ENCODE data around the gene HCK.
A peak's percentile ranks its signal among the peaks of the same experiment; 100 is the strongest.

The HCK gene

DNA sequence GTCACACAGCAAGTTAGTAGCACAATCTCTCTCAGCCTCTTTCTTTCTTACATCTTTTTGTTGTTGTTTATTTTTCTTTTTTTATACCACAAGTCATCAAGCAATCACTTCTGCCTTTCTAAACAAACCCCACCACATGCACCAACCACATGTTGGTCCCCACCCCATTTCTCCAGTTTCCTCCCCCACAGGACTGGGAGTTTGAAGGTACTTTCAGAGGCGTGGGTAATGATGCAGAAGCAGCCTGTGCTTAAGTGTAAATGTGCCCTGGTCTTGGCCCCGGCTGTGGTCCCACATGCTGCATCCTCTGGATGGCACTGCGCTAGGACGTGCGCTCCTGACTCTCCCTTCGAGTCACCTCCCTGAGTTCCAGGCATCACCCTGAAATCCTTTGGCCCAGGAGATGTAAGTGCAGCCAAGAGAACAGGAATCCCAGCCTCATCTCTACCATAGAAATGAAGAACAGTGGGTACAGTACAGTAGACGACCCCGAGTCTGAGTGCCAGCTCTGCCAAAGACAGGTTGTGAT lies 5.7 kb downstream of the HCK start:
- DNase-seq (ENCODE audit: low read depth, low spot score) = no peak

GRCh38 chr20:32059189-32059588 lies 7.1 kb downstream of the HCK start:
- DNase-seq (ENCODE audit: low read depth, low spot score) = no peak

- DNase-seq (ENCODE audit: low read depth, low spot score) = no peak
Observed at GRCh38 chr20:32062776-32063170, 10.7 kb downstream of the HCK start.

GRCh38 chr20:32063695-32064094 lies 11.7 kb downstream of the HCK start:
- DNase-seq (ENCODE audit: low read depth, low spot score) = no peak

DNA sequence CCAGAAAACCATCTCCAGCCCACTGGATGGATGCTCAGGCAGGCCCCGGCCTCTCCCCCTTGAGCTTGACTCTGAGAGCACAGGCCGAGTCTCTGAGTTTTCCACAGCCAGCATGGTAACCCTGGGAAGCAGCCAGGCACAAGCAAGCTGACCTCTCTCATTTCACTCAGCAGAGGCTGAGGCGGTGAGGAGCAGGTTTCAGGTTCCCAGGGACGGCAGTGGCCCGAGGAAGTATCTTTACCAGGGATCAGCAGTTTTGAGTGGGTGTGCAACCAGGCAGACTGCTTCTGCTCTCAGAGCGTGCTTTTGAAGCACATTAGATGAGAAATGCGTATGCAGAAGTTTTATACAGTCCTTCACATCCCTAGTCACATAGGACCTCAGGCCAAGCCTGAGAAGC lies 12.6 kb downstream of the HCK start:
- DNase-seq (ENCODE audit: low read depth, low spot score) = no peak

GRCh38 chr20:32067234-32067821 lies 15.3 kb downstream of the HCK start:
- no peak for DNase-seq (ENCODE audit: low read depth, low spot score)

DNA sequence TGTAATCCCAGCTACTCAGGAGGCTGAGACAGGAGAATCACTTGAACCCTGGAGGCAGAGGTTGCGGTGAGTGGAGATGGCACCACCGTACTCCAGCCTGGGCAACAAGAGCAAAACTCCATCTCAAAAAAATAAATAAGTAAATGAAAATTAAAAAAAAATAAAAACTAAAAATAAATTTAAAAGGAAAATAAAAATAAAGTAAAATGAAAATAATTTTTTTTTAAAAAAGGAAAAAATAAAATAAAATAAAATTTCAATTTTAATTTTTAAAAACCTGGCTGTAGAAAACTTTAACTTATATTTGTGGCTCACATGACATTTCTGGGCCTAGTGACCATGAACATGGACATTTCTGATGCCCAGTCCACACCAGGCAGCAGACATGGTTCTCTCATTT lies 16.1 kb downstream of the HCK start:
- DNase-seq (ENCODE audit: low read depth, low spot score) = no peak

DNA sequence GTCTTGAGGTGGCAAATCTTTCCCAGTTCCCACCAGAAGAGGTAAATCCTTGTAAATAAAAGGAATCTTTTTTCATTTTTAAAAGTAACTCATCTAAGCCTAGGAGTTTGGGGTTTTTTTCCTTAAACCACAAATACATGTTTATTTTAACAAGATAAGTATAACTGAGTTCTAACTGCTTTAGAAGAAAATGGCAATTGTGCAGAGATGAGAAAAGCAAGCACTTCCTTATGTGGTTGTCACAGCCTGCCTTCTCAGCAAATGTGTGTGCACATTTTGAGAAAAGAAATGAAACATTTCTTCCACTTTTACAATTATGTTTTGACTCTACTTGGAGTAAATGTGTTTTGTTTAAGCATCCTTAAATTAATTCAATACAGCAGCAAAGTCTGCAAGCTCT lies 17.7 kb downstream of the HCK start:
- no peak for DNase-seq (ENCODE audit: low read depth, low spot score)

- no peak for DNase-seq (ENCODE audit: low read depth, low spot score)
Observed at GRCh38 chr20:32070282-32070681, 18.2 kb downstream of the HCK start.

GRCh38 chr20:32070690-32071213 lies 18.7 kb downstream of the HCK start:
- no peak for DNase-seq (ENCODE audit: low read depth, low spot score)

GRCh38 chr20:32071395-32072167 lies 19.5 kb downstream of the HCK start:
- DNase-seq (ENCODE audit: low read depth, low spot score) = no peak

DNA sequence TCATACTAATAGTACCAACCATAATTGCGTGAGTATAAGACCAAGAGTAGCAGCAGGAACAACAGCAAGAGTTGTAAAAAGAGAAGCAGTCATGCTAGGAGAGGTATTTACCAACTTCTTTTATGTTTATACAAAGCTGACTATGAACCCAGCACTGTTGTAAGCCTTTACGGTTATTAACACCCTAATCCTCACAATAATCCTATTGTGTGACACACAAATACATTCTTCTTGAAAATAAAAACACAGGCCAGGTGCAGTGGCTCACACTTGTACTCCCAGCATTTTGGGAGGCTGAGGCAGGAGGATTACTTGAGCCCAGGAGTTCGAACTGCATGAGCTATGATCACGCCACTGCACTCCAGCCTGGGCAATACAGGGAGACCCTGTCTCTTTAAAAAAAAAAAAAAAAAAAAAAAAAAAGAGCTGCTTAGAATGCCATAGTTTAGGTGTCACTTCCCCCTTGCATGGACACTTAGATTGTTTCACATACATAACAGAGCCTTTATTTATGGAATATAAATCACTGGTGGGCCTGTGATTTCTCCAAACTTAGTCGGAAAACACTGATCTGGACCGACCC lies 20.2 kb downstream of the HCK start:
- no peak for DNase-seq (ENCODE audit: low read depth, low spot score)

GRCh38 chr20:32075534-32075933 lies 23.5 kb downstream of the HCK start:
- DNase-seq (ENCODE audit: low read depth, low spot score) = no peak

DNA sequence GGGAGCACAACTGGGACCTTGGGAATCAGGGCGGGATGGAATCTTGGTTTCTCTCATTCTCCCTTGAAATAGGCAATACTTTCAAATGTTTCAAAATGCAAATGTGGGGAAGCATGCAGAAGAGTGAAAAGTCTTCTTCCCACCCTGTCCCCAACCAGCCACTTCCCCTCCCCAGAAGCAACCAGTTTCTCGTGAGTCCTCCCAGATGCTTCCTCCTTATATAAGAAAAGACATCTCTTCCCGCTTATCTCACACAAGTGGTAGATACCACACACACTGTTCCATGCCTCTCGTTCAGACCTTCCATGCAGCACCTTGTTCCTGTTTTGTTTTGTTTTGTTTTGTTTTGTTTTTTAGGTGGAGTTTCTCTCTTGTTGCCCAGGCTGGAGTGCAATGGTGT lies 25.1 kb downstream of the HCK start:
- DNase-seq (ENCODE audit: low read depth, low spot score) = no peak

GRCh38 chr20:32078322-32078721 lies 26.3 kb downstream of the HCK start:
- no peak for DNase-seq (ENCODE audit: low read depth, low spot score)

- DNase-seq (ENCODE audit: low read depth, low spot score) = no peak
Observed at GRCh38 chr20:32078791-32079190, 26.7 kb downstream of the HCK start.

- peak; percentile 15 for DNase-seq (ENCODE audit: low read depth, low spot score)
Observed at GRCh38 chr20:32079655-32080109, 27.6 kb downstream of the HCK start.

DNA sequence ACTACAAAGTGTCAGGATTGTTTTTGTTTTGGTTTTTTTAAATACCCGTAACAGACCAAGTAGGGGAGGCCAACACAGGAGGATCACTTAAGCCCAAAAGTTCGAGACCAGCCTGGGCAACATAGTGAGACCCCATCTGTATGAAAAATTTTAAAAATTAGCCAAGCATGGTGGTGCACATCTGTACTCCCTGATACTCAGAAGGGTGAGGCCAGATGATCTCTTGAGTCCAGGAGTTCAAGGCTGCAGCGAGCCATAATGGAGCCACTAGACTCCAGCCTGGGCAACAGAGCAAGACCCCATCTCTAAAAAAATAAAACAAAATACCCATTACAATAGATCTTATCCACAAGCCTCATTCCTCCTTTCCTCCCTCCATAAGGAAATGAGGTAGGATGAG lies 28.7 kb downstream of the HCK start:
- no peak for DNase-seq (ENCODE audit: low read depth, low spot score)

DNA sequence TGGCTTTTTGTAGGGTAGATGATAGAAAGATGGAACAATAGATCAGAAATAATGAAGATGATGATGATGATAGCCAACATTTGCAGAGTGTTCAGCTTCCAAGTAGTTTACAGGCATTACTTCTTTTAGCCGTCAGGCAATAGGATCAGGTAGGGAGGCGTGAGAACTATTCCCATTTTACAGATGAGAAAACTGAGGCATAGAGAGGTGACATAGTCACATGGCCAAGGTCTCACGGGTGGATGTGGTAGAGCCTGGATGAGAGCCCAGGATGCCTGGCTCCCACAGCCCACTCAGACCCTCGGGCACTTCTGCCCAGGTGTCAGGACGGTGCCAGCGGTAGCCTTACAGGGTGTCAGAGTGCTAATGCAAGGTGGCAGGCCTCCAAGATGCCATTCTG lies 31.4 kb downstream of the HCK start:
- DNase-seq (ENCODE audit: low read depth, low spot score) = no peak

- DNase-seq (ENCODE audit: low read depth, low spot score) = no peak
Observed at GRCh38 chr20:32087070-32087469, 35.0 kb downstream of the HCK start.

GRCh38 chr20:32088759-32089158 lies 36.7 kb downstream of the HCK start:
- no peak for DNase-seq (ENCODE audit: low read depth, low spot score)

- DNase-seq (ENCODE audit: low read depth, low spot score) = peak; percentile 76
Observed at GRCh38 chr20:32089637-32090362, 37.8 kb downstream of the HCK start.
